HG03103 (cell line): ENCODE results near the gene PHOSPHO2.

Experiments used
- ATAC-seq: cut with Tn5 transposase; IDR thresholded peaks from one replicate; pipeline ENCODE4 v1.9.1; 2021; ENCODE audit warnings: low read depth; ENCODE audit not compliant: unreplicated experiment

The PHOSPHO2 gene, protein sequence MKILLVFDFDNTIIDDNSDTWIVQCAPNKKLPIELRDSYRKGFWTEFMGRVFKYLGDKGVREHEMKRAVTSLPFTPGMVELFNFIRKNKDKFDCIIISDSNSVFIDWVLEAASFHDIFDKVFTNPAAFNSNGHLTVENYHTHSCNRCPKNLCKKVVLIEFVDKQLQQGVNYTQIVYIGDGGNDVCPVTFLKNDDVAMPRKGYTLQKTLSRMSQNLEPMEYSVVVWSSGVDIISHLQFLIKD

GRCh38 chr2:169694113-169694893 is at the start of gene PHOSPHO2, which contains the start of gene CFAP210:
PHOSPHO2 (plus strand) TSS chr2:169694469; CDS start chr2:169700972, 6,503 bp downstream.
CFAP210 (minus strand) TSS chr2:169694405; CDS start chr2:169694327, 78 bp downstream.
- ATAC-seq = peak; percentile 99

DNA sequence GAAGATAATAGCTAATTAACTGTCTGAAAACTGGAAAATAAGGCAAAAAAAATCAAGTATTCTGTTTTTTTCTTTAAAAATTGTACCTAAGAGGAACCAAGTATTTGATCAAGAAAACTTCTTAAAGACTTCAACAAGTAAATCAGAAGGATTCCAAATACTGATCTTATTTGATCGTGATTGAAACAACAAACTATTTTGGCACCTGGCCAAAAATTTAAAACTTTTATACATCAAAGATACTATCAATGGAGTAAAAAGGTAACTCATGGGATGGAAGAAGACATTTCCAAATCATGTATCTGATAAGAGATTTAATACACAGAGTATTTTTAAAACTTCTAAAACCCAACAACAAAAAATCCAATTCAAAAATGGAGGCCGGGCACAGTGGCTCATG is 46.8 kb upstream of the PHOSPHO2 start:
- no peak for ATAC-seq

DNA sequence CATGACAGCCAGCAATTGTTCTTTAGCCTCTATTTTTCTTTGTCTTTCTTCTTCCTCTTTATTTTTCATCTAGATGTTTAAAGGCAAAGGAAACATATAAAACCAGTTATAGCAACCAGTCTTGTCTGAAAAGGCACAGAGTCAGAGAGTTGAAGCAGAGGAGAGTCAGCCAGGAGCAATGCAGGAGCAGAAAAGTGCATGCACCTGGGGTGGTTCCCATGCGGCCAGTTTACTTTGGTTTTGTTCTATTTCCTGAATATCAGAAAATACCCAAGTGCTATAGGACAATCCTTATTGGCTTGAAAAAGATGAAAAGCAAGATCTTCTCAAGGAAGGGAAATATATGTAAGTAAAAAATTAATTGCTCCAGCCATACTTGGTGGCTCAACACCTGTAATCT is 45.0 kb upstream of the PHOSPHO2 start:
- ATAC-seq = no peak

- ATAC-seq = no peak
These were observed 40.6 kb upstream of the PHOSPHO2 start for GRCh38 chr2:169653636-169654035.

DNA sequence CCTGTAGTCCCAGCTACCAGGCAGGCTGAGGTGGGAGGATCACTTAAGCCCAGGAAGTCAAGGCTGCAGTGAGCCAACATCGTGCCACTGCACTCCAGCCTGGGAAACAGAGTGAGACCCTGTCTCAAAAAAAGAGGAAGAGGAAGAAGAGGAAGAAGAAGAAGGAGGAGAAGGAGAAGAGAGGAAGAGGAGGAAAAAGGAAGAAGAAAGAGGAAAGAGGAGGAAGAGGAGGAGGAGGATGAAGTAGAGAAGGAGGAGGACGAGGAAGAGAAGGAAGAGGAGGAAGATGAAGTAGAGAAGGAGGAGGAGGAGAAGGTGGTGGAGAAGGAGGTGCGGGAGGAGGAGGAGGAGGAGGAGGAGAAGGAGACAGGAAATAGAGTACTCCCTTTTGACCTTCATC is 38.1 kb upstream of the PHOSPHO2 start:
- ATAC-seq = no peak

- no peak for ATAC-seq
These were observed 35.4 kb upstream of the PHOSPHO2 start for GRCh38 chr2:169658877-169659276.

DNA sequence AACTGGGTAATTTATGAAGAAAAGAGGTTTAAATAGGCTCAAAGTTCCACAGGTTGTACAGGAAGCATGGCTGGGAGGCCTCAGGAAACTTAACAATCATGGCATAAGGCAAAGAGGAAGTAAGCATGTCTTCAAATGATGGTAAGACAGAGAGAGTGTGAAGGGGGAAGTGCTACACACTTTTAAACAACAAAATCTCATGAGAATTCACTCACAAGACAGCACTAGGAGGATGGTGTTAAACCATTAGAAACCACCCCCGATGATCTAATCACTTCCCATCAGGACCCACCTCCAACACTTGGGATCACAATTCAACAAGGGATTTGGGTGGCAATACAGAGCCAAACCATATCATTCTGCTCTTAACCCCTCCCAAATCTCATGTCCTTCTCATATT is 34.9 kb upstream of the PHOSPHO2 start:
- ATAC-seq = peak; percentile 61

- no peak for ATAC-seq
These were observed 33.0 kb upstream of the PHOSPHO2 start for GRCh38 chr2:169661265-169661664.

DNA sequence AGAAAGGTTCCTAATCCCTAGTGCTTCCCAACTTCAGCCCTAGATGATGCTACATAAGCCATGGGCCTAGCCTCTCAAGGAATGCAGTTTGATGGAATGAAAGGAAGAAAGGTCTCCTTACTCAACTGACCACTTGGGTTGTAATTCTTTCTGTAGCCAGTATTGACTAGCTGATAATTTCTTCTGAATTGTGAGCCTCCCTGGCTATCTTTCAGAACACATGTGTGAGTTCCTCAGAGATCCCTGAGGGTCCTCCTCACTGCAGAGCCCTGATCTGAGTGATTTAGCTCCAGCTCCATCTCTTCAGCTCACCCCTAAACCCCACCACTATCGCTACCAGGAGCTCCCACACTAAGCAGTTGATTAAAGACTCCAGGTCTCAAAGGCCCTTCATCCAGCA is 31.5 kb upstream of the PHOSPHO2 start:
- no peak for ATAC-seq

DNA sequence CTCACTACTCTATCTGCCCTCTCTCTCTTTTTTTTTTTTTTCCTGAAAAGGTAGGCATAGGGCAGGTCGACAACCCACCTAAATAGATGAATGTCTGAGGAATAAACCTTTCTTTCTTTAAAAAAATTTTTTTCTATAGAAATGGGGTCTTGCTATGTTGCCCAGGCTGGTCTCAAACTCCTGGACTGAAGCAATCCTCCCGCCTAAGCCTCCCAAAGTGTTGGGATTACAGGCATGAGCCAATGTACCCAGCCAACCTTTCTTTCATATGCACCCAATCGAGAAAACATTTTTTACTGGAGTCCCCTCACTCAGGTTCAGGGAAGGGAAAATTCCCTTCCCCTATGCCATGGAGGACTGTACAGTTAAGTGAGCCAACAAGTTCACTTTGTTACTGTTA is 31.0 kb upstream of the PHOSPHO2 start:
- ATAC-seq = no peak

- no peak for ATAC-seq
These were observed 29.7 kb upstream of the PHOSPHO2 start for GRCh38 chr2:169664600-169664977.

DNA sequence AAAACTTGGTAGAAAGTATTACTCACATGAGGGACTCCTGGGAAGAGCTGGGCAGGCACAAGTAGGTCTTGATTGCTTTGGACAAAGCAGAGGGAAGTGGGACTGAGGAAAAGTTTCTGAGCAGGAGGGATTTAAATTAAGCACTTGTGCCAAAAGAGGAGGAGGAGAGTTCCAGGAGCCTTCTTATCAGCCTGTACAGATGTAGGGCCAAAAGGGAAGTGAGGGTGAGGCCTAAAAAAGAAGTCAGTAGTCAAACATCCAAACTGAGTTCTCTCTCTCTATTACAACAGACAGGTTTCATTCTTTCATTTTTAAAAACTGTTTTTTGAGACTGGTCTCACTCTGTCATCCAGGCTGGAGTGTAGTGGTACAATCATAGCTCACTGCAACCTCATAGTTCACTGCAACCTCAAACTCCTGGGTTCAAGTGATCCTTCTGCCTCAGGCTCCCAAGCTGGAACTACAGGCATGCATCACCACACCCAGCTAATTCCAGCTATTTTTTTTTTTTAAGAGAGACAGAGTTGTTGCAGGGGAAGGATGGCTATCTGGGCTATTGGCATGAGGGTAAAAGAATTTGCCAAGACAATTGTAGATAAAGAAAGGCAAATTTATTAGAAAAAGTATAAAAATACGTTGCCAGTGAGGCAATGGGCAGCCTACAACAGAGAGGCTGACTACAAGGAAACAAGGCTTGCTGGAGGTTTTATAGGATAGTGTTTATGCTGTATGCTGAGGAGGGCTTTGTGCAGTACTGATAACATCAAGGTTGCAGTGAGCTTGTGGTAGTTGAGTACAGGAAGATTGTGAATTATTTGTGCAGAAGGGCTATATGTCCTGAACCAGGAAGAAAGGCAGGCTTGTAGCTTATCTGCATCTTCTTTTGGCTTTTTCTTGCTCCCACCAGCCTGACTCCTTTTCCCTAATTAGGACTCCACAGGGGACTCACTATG is 29.0 kb upstream of the PHOSPHO2 start:
- no peak for ATAC-seq

DNA sequence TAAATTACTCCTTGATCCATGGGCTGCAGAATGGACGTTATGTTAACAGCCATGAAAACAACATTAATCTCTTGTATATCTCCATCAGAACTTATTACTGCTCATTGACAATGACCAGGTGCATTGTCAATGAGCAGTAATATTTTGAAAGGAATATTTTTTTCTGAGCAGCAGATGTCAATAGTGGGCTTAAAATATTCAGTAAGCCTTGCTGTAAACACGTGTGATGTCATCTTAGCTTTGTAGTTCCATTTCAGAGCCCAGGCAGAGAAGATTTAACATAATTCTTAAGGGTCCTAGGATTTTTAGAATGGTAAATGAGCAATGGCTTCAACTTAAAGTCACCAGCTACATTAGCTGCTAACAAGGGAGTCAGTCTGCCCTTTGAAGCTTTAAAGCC is 26.7 kb upstream of the PHOSPHO2 start:
- no peak for ATAC-seq

DNA sequence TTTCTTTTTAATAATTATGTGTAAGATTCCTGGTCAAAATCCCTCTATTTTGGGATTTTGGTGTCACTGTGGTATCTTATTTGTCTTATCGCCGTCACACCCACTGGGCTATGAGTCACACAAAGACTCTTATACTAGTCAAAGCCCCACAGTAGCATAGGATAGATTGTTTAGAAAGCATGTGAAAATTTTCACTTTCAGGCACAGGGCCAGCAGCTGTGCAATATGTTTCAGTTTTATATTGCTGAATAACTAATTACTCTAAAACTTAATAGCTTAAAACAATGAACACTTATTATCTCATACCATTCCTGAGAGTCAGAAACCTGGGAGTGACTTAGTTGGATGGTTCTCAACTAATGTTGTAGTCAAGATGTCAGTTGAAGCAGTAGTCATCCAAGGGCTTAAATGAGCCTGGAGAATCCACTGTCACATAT is 24.0 kb upstream of the PHOSPHO2 start:
- ATAC-seq = no peak

GRCh38 chr2:169670937-169671336 is 23.3 kb upstream of the PHOSPHO2 start:
- no peak for ATAC-seq

DNA sequence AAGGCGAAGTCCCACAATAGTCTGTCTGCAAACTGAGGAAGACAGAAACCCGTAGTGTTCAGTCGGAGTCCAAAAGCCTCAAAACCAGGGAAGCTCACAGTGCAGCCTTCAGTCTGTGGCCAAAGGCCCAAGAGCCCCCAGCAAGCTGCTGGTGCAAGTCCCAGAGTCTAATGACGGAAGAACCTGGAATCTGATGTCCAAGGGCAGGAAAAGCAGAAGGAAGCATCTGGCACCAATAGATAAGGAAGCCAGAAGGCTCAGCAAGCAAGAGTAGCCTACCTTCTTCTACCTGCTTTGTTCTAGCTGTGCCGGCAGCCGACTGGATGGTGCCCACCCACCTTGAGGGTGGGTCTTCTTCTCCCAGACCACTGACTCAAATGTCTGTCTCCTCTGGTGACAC is 21.9 kb upstream of the PHOSPHO2 start:
- no peak for ATAC-seq

- no peak for ATAC-seq
These were observed 21.2 kb upstream of the PHOSPHO2 start for GRCh38 chr2:169673106-169673505.

DNA sequence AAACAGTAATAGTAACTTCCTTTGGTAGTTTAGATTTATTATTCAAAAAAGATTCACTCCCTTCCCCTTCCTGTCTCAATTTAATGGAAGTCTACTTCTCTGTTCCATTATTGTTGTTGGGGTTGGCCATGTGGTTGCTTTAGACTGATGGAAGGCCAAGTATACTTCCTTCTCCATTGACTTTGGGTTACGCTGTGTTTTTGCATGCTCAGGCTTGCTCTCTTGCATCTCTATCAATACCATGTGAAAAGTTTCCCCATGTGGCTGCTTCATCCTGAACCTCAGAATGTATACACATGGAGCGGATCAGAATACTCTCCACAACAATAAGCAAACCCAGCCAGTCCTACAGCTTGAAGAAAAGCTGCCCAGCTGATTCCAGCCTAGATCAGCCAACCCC is 20.3 kb upstream of the PHOSPHO2 start:
- ATAC-seq = no peak

GRCh38 chr2:169676357-169676756 is 17.9 kb upstream of the PHOSPHO2 start:
- ATAC-seq = no peak

GRCh38 chr2:169676850-169677249 is 17.4 kb upstream of the PHOSPHO2 start:
- ATAC-seq = no peak

- no peak for ATAC-seq
These were observed 11.2 kb upstream of the PHOSPHO2 start for GRCh38 chr2:169683054-169683424.
